22Rv1 (cell line): Measurements from ENCODE around the gene FREY1.

Source experiments
- H3K27ac ChIP-seq: fragments of 450-650 bp; 2 replicates; pipeline ENCODE4 v1.5.1; 2017
- CTCF ChIP-seq: fragments of 450-650 bp; IDR thresholded peaks from 2 replicates; pipeline ENCODE4 v1.5.1; 2017; ENCODE audit warnings: mild to moderate bottlenecking
- ZFX ChIP-seq: fragments of 450-650 bp; IDR thresholded peaks from 2 replicates; pipeline ENCODE4 v1.6.1; 2017; ENCODE audit warnings: antibody characterized with exemption, borderline replicate concordance

FREY1 gene

GRCh38 chr11:45906965-45907611 is at the start of gene FREY1:
FREY1 (minus strand) TSS chr11:45907271; CDS start chr11:45907245, 26 bp downstream.
- peak within 1 kb of the TSS; percentile 46 for H3K27ac ChIP-seq
- TF ChIP-seq CTCF (no peak), ZFX (no peak)

DNA sequence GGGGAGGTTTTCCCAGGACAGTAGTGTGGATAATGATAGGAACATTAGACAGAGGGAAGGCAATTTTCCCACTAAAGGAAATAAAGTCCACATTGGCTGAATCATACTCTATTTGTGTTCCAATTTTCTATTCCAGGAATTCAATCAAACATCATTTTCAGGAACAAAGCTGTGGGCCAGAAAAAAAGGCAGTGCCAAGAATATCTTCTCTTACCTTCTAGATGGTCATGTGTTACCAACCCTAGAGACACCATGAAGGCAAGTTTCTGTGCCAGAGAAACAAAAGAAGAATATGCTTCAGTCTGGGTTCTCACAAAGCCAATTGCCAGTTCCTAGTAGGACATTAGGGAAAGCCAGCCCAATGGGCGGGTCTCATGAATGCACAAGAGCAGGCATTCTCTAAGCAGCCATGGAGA is 42.9 kb upstream of the FREY1 start:
- H3K27ac ChIP-seq: no peak overlapping the region
- TF ChIP-seq CTCF: no peak
- no peak for TF ChIP-seq ZFX

DNA sequence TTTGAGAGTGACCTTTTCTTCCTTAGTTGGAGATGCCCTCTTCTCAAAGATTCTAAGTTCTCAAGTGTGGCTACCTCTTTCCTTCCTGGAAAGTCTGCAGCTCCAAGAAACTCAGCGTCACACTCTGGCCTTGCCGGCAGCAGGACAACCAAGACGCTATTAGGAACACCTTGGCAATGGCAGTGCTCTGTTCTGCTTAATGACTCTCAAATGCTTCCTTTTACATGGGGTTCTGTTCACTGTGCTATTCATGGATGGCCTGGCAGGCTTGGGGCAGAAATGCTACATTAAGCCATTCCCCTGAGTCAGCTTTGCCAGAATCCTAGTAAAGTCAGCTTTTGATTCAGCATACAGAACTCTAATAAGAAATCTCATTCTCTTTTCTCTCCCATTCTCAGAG is 41.3 kb upstream of the FREY1 start:
- TF ChIP-seq CTCF (no peak), ZFX (no peak)
- no peak overlapping the region for H3K27ac ChIP-seq

DNA sequence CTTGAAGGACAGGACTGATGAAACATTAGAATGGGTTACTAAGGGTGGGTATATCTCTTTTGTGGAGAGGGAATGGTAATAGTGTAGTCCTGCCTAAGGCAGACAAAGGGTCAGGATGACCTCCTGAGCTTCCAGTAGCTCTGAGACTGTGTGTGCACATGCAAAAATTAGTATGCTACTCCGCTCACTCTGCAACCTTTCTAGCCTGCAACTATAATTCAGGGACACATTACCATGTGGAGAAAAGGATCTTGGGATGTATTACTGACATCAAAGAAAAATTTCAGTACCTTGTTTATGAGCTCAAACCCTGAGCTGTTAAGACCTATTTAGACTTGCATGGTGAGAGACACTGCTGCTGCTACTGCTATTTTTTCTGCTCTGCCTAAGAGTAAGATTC is 40.8 kb upstream of the FREY1 start:
- TF ChIP-seq CTCF (no peak), ZFX (no peak)
- no peak overlapping the region for H3K27ac ChIP-seq

GRCh38 chr11:45945397-45945999 is 38.4 kb upstream of the FREY1 start:
- TF ChIP-seq CTCF (no peak), ZFX (no peak)
- H3K27ac ChIP-seq: no peak overlapping the region

GRCh38 chr11:45942381-45942780 is 35.3 kb upstream of the FREY1 start:
- no peak overlapping the region for H3K27ac ChIP-seq
- TF ChIP-seq CTCF: no peak
- no peak for TF ChIP-seq ZFX

GRCh38 chr11:45941285-45941684 is 34.2 kb upstream of the FREY1 start:
- H3K27ac ChIP-seq: no peak overlapping the region
- TF ChIP-seq ZFX: no peak
- no peak for TF ChIP-seq CTCF
